K562 (cell line): ENCODE measurements around the gene C6orf47. TPM values are rescaled to one million over a fixed set of nuclear protein-coding genes. Genes with fewer than 3 reads are reported as not detected.

ENCODE experiments used
- CBFB ChIP-seq: sonication (generic); formaldehyde crosslinking; IDR thresholded peaks from 2 replicates; pipeline ENCODE4 v1.4.0; 2020; ENCODE audit warnings: mild to moderate bottlenecking, missing genetic modification reagents
- DDX20 ChIP-seq: fragments of 450-650 bp; IDR thresholded peaks from 2 replicates; pipeline ENCODE4 v1.6.1; 2016; ENCODE audit warnings: missing genetic modification characterization, low read depth, mild to moderate bottlenecking, missing compliant biosample characterization, moderate library complexity
- FOXK2 ChIP-seq, 2 experiments: fragments of 450-650 bp; IDR thresholded peaks in 1 of 2; conservative IDR thresholded peaks in 1 of 2; 2 replicates each; pipeline ENCODE4 v1.6.1; 2016; ENCODE audit warnings: low read depth in 2 of 2, mild to moderate bottlenecking in 1 of 2
- GTF2A2 ChIP-seq: IDR thresholded peaks from 2 replicates; pipeline ENCODE4 v1.6.1; 2016; ENCODE audit warnings: mild to moderate bottlenecking, missing genetic modification characterization, missing compliant biosample characterization
- GTF2E2 ChIP-seq: fragments of 200-800 bp; sonication (Bioruptor generic); IDR thresholded peaks from 2 replicates; pipeline ENCODE4 v1.6.1; 2016; ENCODE audit warnings: missing genetic modification characterization, missing compliant biosample characterization
- HDAC1 ChIP-seq, 2 experiments: fragments of 450-650 bp; IDR thresholded peaks; 2 replicates each; pipeline ENCODE4 v1.6.1; 2016 to 2017; ENCODE audit warnings: inconsistent platforms in 1 of 2, mild to moderate bottlenecking in 1 of 2, moderate library complexity in 1 of 2
- SFPQ ChIP-seq: fragments of 200-400 bp; formaldehyde crosslinking; IDR thresholded peaks from 2 replicates; pipeline ENCODE4 v1.6.1; 2017; ENCODE audit warnings: mild to moderate bottlenecking, low read depth, low read length, moderate library complexity
- ZNF197 ChIP-seq: fragments of 200-800 bp; sonication (Bioruptor generic); IDR thresholded peaks from 2 replicates; pipeline ENCODE4 v1.6.1; 2016; ENCODE audit warnings: low read depth, missing genetic modification characterization, missing compliant biosample characterization
- ZNF232 ChIP-seq: sonication (generic); formaldehyde crosslinking; IDR thresholded peaks from 2 replicates; pipeline ENCODE4 v1.8.0; 2022; ENCODE audit warnings: mild to moderate bottlenecking, missing genetic modification reagents
- polyA plus RNA-seq, 8 experiments: library from polyadenylated mRNA; depleted of rRNA in 4 of 8; stranded (reverse) in 5 of 8; unstranded in 3 of 8; fragments of >200 nt; fragmentation: Nextera tagmentation in 2 of 8; fragmentation: Illumina TruSeq in 1 of 8; extraction: Ambion mirVana in 2 of 8; extraction: Trizol in 1 of 8; gene quantifications; 2 replicates each; pipeline versions ENCODE4 v1.2.1 to v1.2.3, GENCODE V29; 2011 to 2014; ENCODE audit warnings: inconsistent platforms in 1 of 8, missing spikeins in 1 of 8
- total RNA-seq, 7 experiments: library from RNA; depleted of rRNA in 6 of 7; stranded (reverse); fragments of >200 nt in 6 of 7; fragmentation: Illumina TruSeq in 2 of 7; extraction: Trizol in 2 of 7; gene quantifications; 2 replicates each; pipeline versions ENCODE4 v1.2.1 to v1.2.3, GENCODE V29; 2011 to 2021; ENCODE audit warnings: low replicate concordance in 1 of 7
- TF ChIP-seq, protein P1 (sequence below): fragments of 250-450 bp; sonication (Bioruptor Pico); IDR thresholded peaks from 2 replicates; pipeline ENCODE4 v1.5.0; 2022; ENCODE audit warnings: mild to moderate bottlenecking
- TF ChIP-seq, protein P2 (sequence below): fragments of 450-650 bp; formaldehyde crosslinking; conservative IDR thresholded peaks from 2 replicates; pipeline ENCODE4 v1.4.0; 2022; ENCODE audit warnings: mild to moderate bottlenecking, missing genetic modification characterization

Gene C6orf47
- total and polyA plus RNA-seq, 9 of the 15 experiments (the other 6 are each of a cell fraction or from before 2014, with no cell fraction given), result 0.14 to 43.8 (median 27.0) TPM

DNA sequence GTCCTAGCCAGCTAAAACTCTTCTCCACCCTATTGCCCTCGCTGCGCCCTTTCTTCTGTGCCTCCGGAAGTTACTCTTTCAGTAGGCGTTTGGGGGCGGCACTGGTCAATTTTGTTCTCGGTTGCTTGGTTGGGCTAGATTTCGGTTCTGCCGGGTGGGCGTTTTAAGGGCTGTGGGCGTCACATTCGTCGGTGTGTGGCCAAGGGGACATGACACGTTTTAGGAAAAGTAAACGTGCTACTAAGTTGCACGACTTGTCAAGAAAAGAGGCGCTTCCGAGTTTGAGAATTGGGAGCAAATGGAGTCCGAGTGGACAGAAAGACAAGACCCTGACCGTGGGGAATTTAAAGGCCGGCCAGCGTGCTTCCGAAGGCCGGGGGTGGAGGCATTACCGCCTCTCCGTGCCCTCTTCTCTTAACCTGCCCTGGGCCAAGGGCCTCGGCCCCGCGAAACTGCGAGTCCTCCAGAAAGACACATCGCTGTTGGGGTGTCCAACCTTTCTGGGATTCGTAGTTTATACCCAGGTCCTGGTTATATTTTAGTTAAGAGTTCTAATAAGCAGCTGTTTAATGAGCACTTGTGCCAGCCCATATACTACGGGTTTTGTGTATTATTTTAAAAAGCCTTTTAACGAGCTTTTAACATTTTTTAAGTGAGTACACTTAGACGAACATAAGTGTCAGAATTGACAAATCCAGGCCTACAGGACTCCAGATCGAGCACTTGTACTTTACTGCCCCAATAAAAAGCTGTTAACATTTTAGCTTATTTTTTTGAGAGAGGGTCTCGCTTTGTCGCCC is 7.5 kb downstream of the C6orf47 start (continued):
- TF ChIP-seq, protein P1, sequence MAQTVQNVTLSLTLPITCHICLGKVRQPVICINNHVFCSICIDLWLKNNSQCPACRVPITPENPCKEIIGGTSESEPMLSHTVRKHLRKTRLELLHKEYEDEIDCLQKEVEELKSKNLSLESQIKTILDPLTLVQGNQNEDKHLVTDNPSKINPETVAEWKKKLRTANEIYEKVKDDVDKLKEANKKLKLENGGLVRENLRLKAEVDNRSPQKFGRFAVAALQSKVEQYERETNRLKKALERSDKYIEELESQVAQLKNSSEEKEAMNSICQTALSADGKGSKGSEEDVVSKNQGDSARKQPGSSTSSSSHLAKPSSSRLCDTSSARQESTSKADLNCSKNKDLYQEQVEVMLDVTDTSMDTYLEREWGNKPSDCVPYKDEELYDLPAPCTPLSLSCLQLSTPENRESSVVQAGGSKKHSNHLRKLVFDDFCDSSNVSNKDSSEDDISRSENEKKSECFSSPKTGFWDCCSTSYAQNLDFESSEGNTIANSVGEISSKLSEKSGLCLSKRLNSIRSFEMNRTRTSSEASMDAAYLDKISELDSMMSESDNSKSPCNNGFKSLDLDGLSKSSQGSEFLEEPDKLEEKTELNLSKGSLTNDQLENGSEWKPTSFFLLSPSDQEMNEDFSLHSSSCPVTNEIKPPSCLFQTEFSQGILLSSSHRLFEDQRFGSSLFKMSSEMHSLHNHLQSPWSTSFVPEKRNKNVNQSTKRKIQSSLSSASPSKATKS (CRISPR knock-in tag), result peak; percentile 58; the same call in 1 of the 2 replicates
- TF ChIP-seq GTF2A2 (tag) (peak; percentile 78), ZNF197 (CRISPR knock-in tag) (peak; percentile 64), FOXK2 (conservative IDR thresholded peaks at IDR 0.05 in 1 of 2, IDR thresholded peaks at IDR 0.05 in 1 of 2; ENCODE audit: low read depth in 2 of 2) (peak; percentile 93; a peak in 3 of 4 replicates), GTF2E2 (tag) (peak; percentile 92; the same call in 1 of the 2 replicates), SFPQ (no peak), CBFB (CRISPR knock-in tag) (peak; percentile 70; the same call in 1 of the 2 replicates), ZNF232 (peak; percentile 79), DDX20 (tag) (0 out of 2 replicates have a peak, but pooled peaks have one; percentile 42), HDAC1 (IDR thresholded peaks at IDR 0.05) (peak in 1 of 2 experiments; percentile 94; a peak in 2 of 4 replicates)
- TF ChIP-seq, protein P2, sequence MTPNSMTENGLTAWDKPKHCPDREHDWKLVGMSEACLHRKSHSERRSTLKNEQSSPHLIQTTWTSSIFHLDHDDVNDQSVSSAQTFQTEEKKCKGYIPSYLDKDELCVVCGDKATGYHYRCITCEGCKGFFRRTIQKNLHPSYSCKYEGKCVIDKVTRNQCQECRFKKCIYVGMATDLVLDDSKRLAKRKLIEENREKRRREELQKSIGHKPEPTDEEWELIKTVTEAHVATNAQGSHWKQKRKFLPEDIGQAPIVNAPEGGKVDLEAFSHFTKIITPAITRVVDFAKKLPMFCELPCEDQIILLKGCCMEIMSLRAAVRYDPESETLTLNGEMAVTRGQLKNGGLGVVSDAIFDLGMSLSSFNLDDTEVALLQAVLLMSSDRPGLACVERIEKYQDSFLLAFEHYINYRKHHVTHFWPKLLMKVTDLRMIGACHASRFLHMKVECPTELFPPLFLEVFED (CRISPR knock-in tag), result peak; percentile 67; the same call in 1 of the 2 replicates
